ENCODE measurements around the gene LONP2. TPM values are rescaled to one million over a fixed set of nuclear protein-coding genes. Genes with fewer than 3 reads are reported as not detected.

LONP2 gene, protein sequence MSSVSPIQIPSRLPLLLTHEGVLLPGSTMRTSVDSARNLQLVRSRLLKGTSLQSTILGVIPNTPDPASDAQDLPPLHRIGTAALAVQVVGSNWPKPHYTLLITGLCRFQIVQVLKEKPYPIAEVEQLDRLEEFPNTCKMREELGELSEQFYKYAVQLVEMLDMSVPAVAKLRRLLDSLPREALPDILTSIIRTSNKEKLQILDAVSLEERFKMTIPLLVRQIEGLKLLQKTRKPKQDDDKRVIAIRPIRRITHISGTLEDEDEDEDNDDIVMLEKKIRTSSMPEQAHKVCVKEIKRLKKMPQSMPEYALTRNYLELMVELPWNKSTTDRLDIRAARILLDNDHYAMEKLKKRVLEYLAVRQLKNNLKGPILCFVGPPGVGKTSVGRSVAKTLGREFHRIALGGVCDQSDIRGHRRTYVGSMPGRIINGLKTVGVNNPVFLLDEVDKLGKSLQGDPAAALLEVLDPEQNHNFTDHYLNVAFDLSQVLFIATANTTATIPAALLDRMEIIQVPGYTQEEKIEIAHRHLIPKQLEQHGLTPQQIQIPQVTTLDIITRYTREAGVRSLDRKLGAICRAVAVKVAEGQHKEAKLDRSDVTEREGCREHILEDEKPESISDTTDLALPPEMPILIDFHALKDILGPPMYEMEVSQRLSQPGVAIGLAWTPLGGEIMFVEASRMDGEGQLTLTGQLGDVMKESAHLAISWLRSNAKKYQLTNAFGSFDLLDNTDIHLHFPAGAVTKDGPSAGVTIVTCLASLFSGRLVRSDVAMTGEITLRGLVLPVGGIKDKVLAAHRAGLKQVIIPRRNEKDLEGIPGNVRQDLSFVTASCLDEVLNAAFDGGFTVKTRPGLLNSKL
- total RNA-seq (2014; rRNA removed) (32.3 and 41.5 TPM in 2 replicates), Bru-seq, nascent RNA (percentile 79 among the genes with signal in this experiment), BruChase-seq, experiment 1, labeled RNA remaining after a 6-hour chase (percentile 74 among the genes with signal in this experiment), BruChase-seq, experiment 2, labeled RNA remaining after a 2-hour chase (percentile 75 among the genes with signal in this experiment)
- long read RNA-seq, full-length matches to known transcripts = 173 of 227 reads
- long read RNA-seq, partial matches to known transcripts = 26 of 227 reads
- long read RNA-seq, other reads (novel, unspliced or antisense) = 28 of 227 reads

DNA sequence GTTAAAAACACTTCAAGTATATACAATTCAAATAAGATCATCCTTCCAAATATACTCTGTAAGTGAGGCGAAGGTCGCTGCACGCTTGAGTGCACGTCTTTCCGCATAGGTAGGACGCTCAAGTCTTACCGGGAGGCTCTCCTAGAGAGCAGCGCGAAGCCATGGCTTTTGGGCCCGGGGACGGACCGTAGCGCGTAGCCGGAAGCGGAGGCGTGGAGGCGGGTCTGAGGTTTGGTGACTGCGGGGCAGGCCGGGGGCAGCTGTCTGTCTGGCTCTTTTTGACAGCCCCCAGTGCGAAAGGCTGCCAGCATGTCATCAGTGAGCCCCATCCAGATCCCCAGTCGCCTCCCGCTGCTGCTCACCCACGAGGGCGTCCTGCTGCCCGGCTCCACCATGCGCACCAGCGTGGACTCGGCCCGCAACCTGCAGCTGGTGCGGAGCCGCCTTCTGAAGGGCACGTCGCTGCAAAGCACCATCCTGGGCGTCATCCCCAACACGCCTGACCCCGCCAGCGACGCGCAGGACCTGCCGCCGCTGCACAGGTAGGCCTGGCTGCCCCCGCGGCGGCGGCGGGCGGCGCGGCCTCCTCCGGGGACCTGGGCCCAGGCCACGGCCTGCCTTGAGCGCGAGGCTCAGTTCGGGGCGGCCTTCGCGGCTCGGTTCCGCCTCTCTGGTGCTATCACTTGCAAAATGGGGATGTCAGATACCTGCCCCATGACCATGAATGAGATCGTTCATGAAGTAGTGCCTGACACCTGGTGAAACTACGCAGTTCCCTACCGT lies at the start of gene LONP2:
LONP2 (plus strand) TSS at position 221 of the 783 bp plus-strand sequence; CDS start at position 310, 89 bp downstream.
- Histone ChIP-seq H3K36me3 (ENCODE audit: low read depth, low read length) (no peaks in the 10 kb centered on the region), H3K79me2 (ENCODE audit: low read length) (peaks cover 52% of the 10 kb centered on the region), H3K4me1 (ENCODE audit: insufficient read depth, low read length) (peaks cover 12% of the 10 kb centered on the region; the same call in 1 of the 2 replicates), H3K27me3 (ENCODE audit: low read length) (no peaks in the 10 kb centered on the region), H3K4me2 (ENCODE audit: low read length) (peak within 1 kb of the TSS; percentile 88), H3K27ac (ENCODE audit: low read length) (peak within 1 kb of the TSS; percentile 72), H3F3A (ENCODE audit: low read length, unreplicated experiment) (no peaks in the 10 kb centered on the region), H3K9me2 (replicated peaks; ENCODE audit: low read length) (no peaks in the 10 kb centered on the region), H4K20me1 (ENCODE audit: low read length) (no peaks in the 10 kb centered on the region), H3K9ac (ENCODE audit: low read length) (peak within 1 kb of the TSS; percentile 95), H3K4me3 (ENCODE audit: low read length) (peak within 1 kb of the TSS; percentile 85), H2AFZ (ENCODE audit: low read length) (peak within 1 kb of the TSS; percentile 76), H3K9me3 (ENCODE audit: low read length) (no peaks in the 10 kb centered on the region)
- no TSS peak for BruUV-seq (replicated peaks)
- POLR2A ChIA-PET (ENCODE audit: unreplicated experiment) = no interaction called here
- intact Hi-C loops (cut with micrococcal nuclease) = no loop called here
- DNase-seq (peak; percentile 87), ATAC-seq (peak; percentile 94)
- CTCF ChIA-PET = no interaction called here
- no peak for TF ChIP-seq EZH2phosphoT487 (IDR thresholded peaks at IDR 0.05; ENCODE audit: borderline replicate concordance, low read length)
- no peak for TF ChIP-seq CTCF (conservative IDR thresholded peaks at IDR 0.05; ENCODE audit: low read depth, low read length)
- TF ChIP-seq EZH2 (IDR thresholded peaks at IDR 0.05; ENCODE audit: low read length, unreplicated experiment) = no peak

- H3K36me3 ChIP-seq (ENCODE audit: low read depth, low read length) = no peaks in the 10 kb centered on the region
- H3K4me1 ChIP-seq (ENCODE audit: insufficient read depth, low read length) = peaks cover 10% of the 10 kb centered on the region
- no peak overlapping the region for H3K4me3 ChIP-seq (ENCODE audit: low read length)
- H4K20me1 ChIP-seq (ENCODE audit: low read length) = no peaks in the 10 kb centered on the region
- peak overlapping the region; percentile 56 for H3K4me2 ChIP-seq (ENCODE audit: low read length)
- H3K9ac ChIP-seq (ENCODE audit: low read length) = no peak overlapping the region
- no peaks in the 10 kb centered on the region for H3K27me3 ChIP-seq (ENCODE audit: low read length)
- POLR2A ChIA-PET (ENCODE audit: unreplicated experiment) = no interaction called here
- no peaks in the 10 kb centered on the region for H3F3A ChIP-seq (ENCODE audit: low read length, unreplicated experiment)
- intact Hi-C loops (cut with micrococcal nuclease) = no loop called here
- DNase-seq (peak; percentile 70), ATAC-seq (peak; percentile 97)
- no peak for TF ChIP-seq CTCF (conservative IDR thresholded peaks at IDR 0.05; ENCODE audit: low read depth, low read length)
- no peak for TF ChIP-seq EZH2 (IDR thresholded peaks at IDR 0.05; ENCODE audit: low read length, unreplicated experiment)
- TF ChIP-seq EZH2phosphoT487 (IDR thresholded peaks at IDR 0.05; ENCODE audit: borderline replicate concordance, low read length) = no peak
- H3K27ac ChIP-seq (ENCODE audit: low read length) = no peak overlapping the region
- peak overlapping the region; percentile 60; the same call in 1 of the 2 replicates for H2AFZ ChIP-seq (ENCODE audit: low read length)
- no peaks in the 10 kb centered on the region for H3K9me2 ChIP-seq (replicated peaks; ENCODE audit: low read length)
- H3K79me2 ChIP-seq (ENCODE audit: low read length) = no peaks in the 10 kb centered on the region
- no peaks in the 10 kb centered on the region for H3K9me3 ChIP-seq (ENCODE audit: low read length)
- CTCF ChIA-PET = interaction anchor here (0.6 kb wide), 1 partner anchor 744 kb away, joined by 3 read pairs; no protein-coding TSS in a partner anchor
- BruUV-seq (replicated peaks) = no TSS peak
These were observed 49.1 kb upstream of the LONP2 start for GRCh38 chr16:48194828-48195556.
